Stimulated activated CD8-positive, alpha-beta memory T cell treated with anti-CD3 and anti-CD28 coated beads, Interleukin-7, amount 100 ng/mL, for 4 hours (primary cell): ENCODE data around the gene ZNF385B.

ENCODE experiments used
- DNase-seq, 2 donors: peaks; one replicate each; pipeline ENCODE4 v3.0.0-alpha.2; 2020; ENCODE audit warnings: low read depth in 2 of 2

ZNF385B gene

DNA sequence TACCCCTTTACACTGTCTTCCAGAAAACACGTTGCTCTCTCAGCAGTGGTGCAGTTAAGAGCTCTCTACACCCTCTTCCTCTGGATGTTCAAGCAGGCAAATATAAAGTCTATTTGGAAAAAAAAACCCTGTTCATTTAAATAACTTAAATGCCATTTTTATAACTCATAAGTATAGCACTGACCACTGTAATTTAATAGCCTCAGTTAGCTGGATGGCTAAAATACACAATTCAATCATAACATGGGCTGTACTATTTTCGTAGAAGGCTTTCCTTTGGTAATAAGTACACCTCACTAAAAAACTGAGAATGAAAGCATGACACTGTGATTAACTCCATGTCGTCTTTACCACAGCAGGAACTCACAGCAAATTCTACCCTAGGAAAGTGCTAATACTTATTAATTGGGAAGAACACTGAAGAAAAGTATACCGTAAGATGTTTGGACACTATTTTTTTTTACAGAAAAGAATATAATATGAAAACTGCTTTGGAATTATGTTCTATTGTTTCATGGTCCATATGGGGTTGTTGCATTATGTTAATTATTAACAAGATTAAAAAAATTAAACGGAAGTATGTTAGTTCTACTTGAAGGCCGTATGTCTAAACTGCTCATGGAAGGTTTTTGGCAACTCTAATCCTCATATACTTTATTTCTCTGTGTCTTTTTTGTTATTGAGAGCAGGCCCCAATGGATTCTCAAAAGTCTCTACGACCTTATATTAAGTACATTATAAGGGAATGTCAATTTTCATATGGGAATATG is 269.1 kb downstream of the ZNF385B start:
- no peak for DNase-seq

GRCh38 chr2:179591690-179592089 is 269.7 kb downstream of the ZNF385B start:
- no peak for DNase-seq

GRCh38 chr2:179588486-179589145 is 272.8 kb downstream of the ZNF385B start:
- DNase-seq = no peak

DNA sequence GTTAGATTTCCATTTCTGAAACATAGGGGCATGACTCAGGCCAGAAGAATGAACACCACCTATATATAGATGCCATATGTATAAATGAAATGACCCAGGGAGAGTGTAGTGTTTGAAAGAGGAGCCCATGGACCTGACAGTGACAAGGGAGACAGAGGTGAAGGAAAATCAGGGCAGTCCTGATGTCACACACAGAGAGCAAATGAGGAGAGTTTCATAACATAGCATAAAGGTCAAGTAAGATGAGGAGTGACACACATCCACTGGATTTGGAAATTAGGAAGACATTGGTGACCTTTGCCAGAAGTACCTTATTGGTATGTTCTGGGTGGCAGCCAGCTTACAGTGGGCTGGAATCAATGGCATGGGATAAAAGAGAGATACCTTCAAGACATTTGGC is 276.7 kb downstream of the ZNF385B start:
- DNase-seq = no peak

DNA sequence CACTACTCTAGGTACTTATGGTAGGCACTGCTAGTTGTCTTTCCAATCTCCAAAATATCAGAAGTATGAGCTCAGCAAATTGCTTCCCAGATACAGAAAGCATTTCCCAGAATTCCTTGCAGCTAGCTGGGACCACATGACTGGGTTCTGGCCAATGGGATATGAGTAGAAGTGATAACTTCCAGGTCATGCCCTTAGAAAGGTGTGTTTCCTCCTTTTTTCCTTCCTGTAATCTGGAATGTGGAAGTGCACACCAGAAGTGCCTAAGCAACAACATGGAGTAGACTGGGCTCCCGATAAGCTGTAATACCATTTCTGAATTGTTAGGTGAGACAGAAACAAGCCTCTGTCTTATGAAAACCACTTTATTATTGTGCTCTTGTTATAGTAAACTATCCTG is 279.8 kb downstream of the ZNF385B start:
- DNase-seq = no peak

DNA sequence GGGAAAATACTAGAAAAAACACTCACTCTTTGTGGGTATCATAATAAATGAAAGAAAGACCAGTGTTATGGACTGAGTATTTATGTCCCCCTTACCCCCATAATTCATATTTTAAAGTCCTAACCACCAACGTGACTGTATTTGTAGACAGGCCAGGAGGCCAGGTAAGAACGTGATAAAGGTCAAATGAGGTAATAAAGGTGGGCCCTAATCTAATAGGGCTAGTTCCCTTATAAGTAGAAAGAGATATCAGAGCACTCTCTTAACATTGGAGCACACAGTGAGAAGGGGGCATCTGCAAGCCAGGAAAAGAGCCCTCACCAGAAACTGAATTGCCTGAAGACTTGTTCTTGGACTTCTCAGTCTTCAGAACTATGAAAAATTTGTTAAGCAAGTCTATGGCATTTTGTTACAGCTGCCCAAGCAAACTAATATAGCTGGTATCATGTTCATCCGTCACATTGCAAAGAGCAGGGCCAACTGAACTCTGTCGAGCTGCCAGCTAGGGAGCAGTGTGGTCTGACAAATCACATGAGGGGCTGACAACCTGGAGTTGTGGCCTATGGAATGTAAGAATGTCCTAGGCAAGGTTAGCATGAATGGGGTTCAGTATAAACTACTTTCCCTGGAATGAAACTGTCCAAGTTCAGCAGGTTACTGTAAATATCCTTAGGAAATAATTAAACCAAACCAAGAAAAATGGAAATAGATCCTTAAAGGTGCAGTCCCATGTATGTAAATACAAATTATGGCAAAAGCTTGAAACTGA is 280.9 kb downstream of the ZNF385B start:
- no peak for DNase-seq

DNA sequence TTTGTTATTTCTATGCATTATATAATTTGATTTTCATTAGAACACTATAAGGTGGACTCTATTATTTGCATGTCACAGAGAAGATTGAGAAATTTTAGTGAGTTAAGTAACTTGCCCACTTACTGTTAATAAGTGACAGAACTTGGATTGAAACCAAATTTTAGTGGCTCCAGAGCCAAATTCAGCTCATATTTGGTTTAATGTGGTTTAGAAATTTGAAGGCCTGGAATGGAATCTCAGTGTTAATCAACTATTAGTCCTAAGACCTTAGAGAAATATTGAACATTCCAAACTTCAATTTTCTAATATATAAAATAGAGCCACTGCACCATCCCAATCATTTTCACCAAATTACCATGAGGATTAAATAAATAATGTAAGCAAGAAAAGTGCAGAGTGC is 281.6 kb downstream of the ZNF385B start:
- DNase-seq = no peak

DNA sequence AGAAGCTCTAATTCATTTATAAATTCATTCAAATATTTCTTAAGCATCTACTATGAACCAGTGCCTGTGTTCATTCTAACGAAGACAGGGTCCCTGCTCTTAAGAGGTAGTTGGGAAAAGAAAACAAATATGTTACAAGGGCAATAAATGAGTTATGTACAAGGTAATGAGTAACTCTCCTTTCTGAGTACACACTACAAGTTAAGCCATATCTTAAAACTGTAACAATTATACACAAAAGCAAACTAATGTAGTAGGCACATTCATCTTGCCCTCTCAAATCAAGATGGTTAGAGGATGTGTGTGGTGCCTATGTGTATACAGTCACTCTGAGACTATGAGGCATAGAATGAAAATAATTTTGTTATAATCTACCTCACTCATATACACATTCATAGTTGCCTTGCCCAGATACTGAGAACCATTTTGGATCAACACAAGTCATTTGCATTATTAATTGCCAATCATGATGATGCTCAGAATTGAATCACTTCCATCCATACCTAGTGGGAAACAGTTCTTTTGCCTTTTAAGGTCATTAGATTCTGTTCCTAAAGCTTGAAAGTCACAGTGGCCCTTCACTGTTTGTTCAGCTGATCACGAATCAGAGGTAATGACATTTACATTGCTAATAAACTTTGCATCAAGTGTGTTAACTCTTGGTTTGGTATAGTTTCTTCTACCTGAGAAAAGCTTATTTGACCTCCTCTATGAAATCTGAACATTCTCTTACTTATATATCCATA is 283.1 kb downstream of the ZNF385B start:
- DNase-seq = no peak

DNA sequence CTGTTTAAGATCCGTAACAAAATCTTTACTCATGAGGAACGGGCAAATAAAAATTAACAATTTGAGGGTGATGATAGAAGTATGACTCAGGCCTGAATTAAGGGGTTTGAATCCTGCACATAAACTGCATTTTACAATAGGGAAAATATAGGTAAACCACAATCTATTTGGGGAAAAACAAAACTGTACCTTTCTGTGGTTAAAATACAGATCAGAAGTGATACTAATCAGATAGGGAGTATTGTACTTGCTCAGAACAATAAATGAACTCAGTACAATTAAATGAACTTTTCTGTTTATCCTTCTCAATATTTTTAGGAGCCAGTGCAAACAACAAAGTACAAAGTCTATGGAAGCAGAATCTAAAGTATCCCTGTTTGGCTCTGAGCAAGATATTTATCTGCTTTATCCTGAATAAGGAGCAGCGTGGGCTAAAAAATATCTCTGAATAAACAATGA is 287.3 kb downstream of the ZNF385B start:
- DNase-seq = no peak

DNA sequence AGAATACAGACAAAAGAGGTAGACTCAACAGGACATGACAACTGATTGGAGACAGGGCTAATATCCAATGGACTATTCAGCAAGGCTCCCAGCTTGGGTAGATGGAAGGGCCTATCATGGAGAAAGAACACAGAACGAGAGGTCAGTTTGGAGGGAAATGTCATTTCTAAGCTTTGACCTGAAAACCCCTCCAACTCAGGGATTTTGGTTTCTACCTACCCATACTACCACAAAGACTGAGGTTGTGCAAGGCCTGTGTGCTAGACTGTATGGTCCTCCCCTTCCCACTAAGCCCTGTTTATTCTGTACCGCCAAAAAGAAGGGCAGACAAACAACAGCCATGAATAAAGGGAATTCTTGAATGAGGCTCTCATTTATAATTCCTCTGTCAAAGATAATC is 288.9 kb downstream of the ZNF385B start:
- no peak for DNase-seq

DNA sequence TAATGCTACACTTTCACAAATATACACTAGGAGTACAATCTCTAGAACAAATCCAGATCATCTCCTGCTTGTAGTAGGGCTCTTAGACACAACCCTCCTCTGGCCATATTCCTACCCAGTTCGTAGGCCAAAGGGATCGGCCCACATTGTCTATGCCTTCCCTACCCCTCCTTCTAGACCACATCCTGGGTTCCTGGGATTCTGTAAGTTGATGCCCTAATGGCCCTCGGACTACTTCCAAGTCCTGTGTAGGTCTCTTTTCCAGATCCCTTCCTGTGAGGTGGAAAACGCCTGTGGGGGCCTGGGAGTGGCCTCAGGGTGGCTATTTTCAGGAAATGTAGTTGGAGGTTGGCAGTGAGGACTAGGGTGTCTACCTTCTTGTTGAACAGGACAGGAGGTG is 289.7 kb downstream of the ZNF385B start:
- DNase-seq = no peak

DNA sequence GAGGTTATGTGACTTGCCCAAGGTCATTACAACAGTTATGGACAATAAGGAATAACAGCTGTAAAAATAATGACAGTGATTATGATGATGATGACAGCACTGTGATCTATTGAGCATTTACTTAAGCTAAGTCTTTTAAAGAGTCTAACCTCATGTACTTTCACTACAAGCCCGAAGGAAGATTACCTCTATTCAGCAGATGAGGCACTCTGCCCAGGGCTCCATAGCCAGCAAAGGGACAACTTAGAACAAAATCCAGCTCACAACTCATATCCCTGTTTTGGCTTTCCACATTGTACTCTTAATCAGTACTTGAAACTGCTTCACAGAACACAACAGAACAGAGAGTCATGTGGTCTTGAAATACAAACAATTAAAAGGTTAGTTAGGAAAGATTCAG is 290.2 kb downstream of the ZNF385B start:
- DNase-seq = no peak

DNA sequence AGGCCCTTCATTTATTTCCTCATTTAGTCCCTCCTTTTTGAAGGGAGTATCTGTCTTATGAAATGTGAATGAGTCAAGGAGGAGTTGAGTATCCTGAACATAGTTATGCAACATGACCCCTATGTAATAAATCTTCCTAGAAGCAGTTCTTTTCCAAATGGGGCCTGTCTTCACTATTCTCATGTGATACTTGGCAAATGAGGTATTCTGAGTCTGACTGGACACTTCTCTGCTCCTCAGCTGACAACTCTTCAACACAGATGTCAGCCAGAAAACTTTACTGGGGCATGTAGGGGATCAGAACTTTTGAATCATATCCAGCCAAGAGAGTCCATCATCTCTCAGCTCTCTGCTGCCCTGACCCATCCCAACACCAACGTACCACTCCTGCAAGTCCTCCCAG is 291.6 kb downstream of the ZNF385B start:
- DNase-seq = no peak

DNA sequence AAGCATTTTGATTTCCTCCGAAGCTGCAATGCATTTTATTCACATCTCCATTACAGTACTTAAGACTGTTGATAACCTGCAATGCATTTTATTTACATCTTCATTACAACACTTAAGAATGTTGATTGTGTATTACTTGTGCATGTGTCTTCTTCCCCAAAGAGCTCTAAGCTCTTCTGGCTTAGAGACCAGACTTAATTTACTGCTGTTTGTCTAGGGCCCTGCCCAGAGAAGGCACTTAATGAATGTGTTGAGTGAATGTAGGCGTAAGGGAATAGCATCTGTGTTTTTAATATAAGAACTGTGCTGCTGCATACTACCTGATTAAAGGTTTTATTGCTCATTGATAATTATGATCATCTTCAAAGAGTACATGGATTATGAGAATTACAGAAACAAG is 295.6 kb downstream of the ZNF385B start:
- DNase-seq = no peak

DNA sequence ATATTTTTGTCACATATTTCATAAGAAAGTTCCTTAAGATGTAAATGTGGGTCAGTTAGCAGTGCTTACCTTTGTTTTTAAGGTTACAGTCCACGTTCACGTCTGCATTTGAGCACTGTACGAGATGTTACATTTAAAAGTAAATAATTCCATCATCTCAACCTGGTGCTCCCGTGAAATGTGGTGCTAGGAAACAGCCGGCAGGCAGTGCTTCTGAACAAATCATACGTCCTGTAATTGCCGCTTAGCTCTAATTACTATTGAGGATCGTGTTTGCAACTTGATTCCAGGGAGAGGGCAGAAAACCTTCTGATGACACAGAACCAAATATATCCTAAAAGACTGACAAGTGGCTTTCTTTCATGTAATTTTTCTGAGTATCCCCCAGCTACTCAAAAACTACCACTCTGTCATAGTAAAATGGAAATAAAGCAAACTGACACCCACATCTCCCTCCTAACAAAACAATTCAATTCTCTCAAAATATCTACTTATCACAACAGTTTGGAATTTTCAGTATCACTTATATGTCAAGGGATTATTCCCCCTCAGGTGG is 299.0 kb downstream of the ZNF385B start:
- DNase-seq = no peak

DNA sequence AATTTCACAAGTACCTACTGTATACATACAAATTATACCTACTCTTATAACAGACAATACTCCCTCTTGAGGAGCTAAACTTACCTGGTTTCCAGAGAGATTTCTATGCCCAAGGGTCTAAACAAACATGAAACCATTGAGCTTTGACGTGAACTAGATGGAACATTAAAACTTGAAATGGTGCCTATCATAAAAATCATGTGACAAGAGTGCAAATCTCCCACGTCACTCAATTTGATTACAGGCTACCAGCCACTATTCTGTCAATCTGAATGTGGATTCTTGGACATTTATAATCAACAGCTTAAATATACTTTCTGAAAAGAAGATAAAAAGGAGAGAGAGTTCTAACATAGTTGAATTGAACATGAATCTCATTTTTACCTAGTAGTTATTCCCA is 299.7 kb downstream of the ZNF385B start:
- no peak for DNase-seq

- DNase-seq = no peak
Observed at GRCh38 chr2:179560257-179560735, 301.1 kb downstream of the ZNF385B start.

DNA sequence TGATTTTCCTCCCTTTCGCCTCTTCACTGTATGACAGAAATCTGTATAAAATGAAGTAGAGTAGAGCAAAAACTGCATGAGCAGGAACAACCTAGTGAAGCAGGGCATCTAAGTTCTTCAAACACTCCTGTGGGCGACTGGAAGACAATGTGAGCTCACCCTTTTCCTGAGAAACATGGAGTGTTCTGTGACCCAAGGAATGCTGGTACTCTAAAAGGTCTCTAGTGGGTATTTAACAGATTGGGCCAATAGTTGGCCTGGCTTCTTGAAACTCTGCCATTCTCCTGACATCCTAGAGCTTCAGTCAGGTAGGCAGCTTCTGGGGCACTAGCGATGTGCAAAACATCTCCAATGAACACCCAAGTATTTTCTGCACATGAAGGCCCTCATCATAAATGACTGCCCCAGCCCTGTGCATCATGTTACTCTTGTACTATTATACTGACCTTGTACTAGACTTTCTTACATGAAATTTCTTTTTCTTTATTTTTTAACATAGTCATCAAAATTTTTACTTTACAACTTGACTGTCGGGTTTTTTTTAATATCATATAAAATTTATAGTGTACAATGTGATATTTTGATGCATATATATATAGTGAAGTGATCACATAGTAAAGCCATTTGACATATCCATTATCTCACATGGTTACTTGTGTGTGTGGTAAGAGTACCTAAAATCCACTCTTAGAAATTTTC is 302.2 kb downstream of the ZNF385B start:
- DNase-seq = no peak

DNA sequence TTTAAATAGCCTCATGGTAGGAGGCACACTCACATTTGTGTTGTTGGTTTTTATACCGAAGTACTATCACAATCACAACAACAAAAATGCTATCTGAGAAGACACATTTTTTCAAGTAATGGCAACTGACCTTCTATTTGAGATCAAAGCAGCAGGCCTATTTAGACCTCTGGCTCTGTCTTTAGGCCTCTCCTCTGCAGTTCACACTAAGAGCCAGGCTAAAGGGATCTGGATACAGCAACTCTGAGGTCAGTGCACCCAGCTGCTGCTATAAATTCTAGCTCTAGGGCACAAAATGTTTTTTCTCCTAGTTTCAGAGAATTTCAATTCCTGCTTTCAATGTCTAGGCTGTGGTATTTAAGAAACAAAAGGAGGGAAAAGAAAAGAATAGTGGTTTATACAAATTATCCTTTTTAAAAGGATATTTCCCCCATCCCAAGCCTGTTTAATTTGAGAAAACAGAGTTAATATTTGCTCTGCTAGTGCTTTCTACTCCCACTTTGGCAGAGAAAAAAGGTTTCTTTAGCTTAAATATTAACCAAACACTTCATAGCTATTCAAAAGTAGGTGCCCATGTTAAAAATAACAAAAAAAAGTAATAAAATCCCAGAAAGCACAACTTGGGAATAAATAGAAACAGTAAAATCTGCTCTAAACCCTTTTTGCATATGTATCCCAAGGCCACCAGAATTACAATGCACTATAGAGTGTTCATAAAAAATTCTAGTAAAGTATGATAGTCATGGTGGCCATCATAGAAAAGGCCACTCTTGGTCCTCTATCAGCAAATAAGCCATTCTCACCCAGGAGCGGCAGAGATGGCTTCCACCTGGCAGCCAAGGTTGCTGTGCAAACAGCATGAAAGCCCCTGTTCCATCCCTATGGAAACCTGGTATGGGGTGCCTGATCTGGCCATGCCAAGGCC is 303.1 kb downstream of the ZNF385B start:
- no peak for DNase-seq

DNA sequence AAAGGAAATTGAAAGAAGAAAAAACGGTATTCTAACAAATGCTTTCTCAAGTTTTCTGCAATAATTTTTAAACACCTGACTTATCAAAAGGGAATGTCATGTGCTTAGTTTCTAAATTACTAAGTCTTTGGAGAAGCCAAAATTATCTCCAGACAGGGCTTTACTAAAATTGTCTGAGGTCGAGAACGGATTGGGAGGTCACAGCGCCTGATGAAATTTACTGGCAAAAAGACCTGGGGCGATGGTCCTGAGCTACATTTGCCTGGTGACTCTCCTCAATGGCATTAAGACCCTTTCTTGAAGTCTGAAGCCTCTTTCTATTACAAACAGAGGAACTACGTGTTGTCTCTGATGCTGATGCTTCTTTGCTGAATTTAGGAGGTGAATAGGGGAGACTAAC is 305.0 kb downstream of the ZNF385B start:
- DNase-seq = no peak
